HuH-7.5 (cell line): ENCODE data around the gene RPS6KA4.
"Not testable (repeated sequence)": the region's sequence is repeated elsewhere in the genome, so short reads cannot be mapped to it uniquely, and the experiment has no call there.

Experiments used
- DNase-seq: peaks from one replicate; pipeline ENCODE4 v3.0.0; 2011; ENCODE audit warnings: low spot score

RPS6KA4 gene

GRCh38 chr11:64385945-64386704 is 27.2 kb downstream of the RPS6KA4 start:
- DNase-seq, result no peak

- no peak for DNase-seq
Measured at GRCh38 chr11:64387916-64388315, 29.0 kb downstream of the RPS6KA4 start.

GRCh38 chr11:64388894-64389293 is 29.9 kb downstream of the RPS6KA4 start:
- no peak for DNase-seq

GRCh38 chr11:64389851-64390250 is 30.9 kb downstream of the RPS6KA4 start:
- DNase-seq, result no peak

- no peak for DNase-seq
Measured at GRCh38 chr11:64390558-64390957, 31.6 kb downstream of the RPS6KA4 start.

- DNase-seq, result no peak
Measured at GRCh38 chr11:64391839-64392238, 32.9 kb downstream of the RPS6KA4 start.

GRCh38 chr11:64395545-64396078 is 36.6 kb downstream of the RPS6KA4 start:
- no peak for DNase-seq

- DNase-seq, result no peak
Measured at GRCh38 chr11:64396079-64396591, 37.2 kb downstream of the RPS6KA4 start.

GRCh38 chr11:64400102-64400501 is 41.1 kb downstream of the RPS6KA4 start:
- no peak for DNase-seq

GRCh38 chr11:64400667-64401066 is 41.7 kb downstream of the RPS6KA4 start:
- no peak for DNase-seq

GRCh38 chr11:64401775-64402174 is 42.8 kb downstream of the RPS6KA4 start:
- no peak for DNase-seq

GRCh38 chr11:64403106-64403505 is 44.1 kb downstream of the RPS6KA4 start:
- DNase-seq, result no peak

- DNase-seq, result no peak
Measured at GRCh38 chr11:64406221-64406946, 47.4 kb downstream of the RPS6KA4 start.

- no peak for DNase-seq
Measured at GRCh38 chr11:64407221-64407620, 48.3 kb downstream of the RPS6KA4 start.

- DNase-seq, result no peak
Measured at GRCh38 chr11:64407630-64408029, 48.7 kb downstream of the RPS6KA4 start.

GRCh38 chr11:64409278-64409677 is 50.3 kb downstream of the RPS6KA4 start:
- DNase-seq, result no peak

GRCh38 chr11:64409707-64410403 is 50.9 kb downstream of the RPS6KA4 start:
- no peak for DNase-seq

- DNase-seq, result no peak
Measured at GRCh38 chr11:64410404-64410734, 51.4 kb downstream of the RPS6KA4 start.

- DNase-seq, result no peak
Measured at GRCh38 chr11:64413417-64413816, 54.5 kb downstream of the RPS6KA4 start.

- DNase-seq, result no peak
Measured at GRCh38 chr11:64415286-64415685, 56.3 kb downstream of the RPS6KA4 start.

- DNase-seq, result no peak
Measured at GRCh38 chr11:64415996-64416728, 57.2 kb downstream of the RPS6KA4 start.

GRCh38 chr11:64418233-64418632 is 59.3 kb downstream of the RPS6KA4 start:
- not testable (repeated sequence) for DNase-seq
